ENCODE measurements around the gene RPP14. TPM values are rescaled to one million over a fixed set of nuclear protein-coding genes. Genes with fewer than 3 reads are reported as not detected.
A peak's percentile ranks its signal among the peaks of the same experiment; 100 is the strongest.

RPP14 gene
- total RNA-seq, 1 donor = 13.4 TPM

DNA sequence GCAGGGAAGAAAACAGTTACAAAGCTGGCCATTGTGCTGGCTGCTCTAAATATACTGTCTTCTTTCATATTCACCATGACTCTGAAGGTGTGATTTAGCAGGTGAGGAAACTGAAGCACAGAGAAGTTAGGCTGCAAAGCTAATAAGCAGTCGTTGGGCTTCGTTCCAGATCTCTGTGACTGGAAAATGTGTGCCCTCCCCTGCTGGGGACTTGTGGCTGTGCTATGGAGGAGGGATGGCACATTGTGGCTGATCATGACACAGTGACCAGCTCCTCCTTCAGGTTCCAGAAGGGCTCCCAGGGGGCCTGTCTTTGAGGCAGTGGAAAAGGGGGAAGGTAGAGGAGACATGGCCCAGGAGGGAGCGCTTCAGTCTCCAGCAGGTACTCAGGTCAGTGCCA lies 45.9 kb downstream of the RPP14 start:
- peaks cover 20% of the 10 kb centered on the region for H3K4me1 ChIP-seq (ENCODE audit: insufficient read depth, low read length)
- no peaks in the 10 kb centered on the region for H3K27me3 ChIP-seq (ENCODE audit: insufficient read depth, low read length)
- peak overlapping the region; percentile 6 for H3K27ac ChIP-seq (ENCODE audit: low read depth, low read length)
- no peak for DNase-seq (ENCODE audit: insufficient read length, low spot score, missing footprints)
- TF ChIP-seq, protein P1, sequence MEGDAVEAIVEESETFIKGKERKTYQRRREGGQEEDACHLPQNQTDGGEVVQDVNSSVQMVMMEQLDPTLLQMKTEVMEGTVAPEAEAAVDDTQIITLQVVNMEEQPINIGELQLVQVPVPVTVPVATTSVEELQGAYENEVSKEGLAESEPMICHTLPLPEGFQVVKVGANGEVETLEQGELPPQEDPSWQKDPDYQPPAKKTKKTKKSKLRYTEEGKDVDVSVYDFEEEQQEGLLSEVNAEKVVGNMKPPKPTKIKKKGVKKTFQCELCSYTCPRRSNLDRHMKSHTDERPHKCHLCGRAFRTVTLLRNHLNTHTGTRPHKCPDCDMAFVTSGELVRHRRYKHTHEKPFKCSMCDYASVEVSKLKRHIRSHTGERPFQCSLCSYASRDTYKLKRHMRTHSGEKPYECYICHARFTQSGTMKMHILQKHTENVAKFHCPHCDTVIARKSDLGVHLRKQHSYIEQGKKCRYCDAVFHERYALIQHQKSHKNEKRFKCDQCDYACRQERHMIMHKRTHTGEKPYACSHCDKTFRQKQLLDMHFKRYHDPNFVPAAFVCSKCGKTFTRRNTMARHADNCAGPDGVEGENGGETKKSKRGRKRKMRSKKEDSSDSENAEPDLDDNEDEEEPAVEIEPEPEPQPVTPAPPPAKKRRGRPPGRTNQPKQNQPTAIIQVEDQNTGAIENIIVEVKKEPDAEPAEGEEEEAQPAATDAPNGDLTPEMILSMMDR (IDR thresholded peaks at IDR 0.05; ENCODE audit: extremely low read depth, low read depth, low read length) = no peak
- peaks cover 23% of the 10 kb centered on the region for H4K20me1 ChIP-seq (ENCODE audit: insufficient read depth, low read length)
- H2AFZ ChIP-seq (ENCODE audit: low read length) = no peak overlapping the region
- H3K9me3 ChIP-seq (ENCODE audit: low read depth, low read length) = no peaks in the 10 kb centered on the region
- no peak overlapping the region for H3K4me2 ChIP-seq (ENCODE audit: insufficient read depth, low read length)
- H3K36me3 ChIP-seq (ENCODE audit: insufficient read depth, low read length) = peaks cover 2% of the 10 kb centered on the region
- H3K79me2 ChIP-seq (ENCODE audit: insufficient read depth, low read length) = peaks cover 75% of the 10 kb centered on the region
- no peak overlapping the region for H3K4me3 ChIP-seq (ENCODE audit: insufficient read depth, low read length)

DNA sequence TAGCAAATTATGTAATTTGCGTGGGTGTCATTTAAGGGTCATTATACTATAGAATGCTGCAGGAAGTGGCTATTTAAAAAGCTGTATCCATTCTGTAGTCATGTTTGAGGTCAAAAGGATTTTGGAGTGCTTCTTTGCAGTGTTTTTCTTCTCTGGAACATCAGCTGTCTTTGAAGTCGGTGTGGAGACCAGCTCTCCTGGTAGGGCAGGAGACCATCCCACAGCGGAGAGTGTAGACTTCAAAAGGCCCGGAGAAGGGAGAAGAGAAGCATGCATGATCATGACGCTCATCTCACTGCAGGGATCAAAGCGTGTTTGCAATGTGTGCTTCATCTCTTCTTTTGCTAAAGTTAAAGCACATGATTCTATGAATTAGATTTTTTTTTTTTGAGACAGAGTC lies 46.6 kb downstream of the RPP14 start:
- DNase-seq (ENCODE audit: insufficient read length, low spot score, missing footprints) = no peak
- peaks cover 2% of the 10 kb centered on the region for H3K36me3 ChIP-seq (ENCODE audit: insufficient read depth, low read length)

DNA sequence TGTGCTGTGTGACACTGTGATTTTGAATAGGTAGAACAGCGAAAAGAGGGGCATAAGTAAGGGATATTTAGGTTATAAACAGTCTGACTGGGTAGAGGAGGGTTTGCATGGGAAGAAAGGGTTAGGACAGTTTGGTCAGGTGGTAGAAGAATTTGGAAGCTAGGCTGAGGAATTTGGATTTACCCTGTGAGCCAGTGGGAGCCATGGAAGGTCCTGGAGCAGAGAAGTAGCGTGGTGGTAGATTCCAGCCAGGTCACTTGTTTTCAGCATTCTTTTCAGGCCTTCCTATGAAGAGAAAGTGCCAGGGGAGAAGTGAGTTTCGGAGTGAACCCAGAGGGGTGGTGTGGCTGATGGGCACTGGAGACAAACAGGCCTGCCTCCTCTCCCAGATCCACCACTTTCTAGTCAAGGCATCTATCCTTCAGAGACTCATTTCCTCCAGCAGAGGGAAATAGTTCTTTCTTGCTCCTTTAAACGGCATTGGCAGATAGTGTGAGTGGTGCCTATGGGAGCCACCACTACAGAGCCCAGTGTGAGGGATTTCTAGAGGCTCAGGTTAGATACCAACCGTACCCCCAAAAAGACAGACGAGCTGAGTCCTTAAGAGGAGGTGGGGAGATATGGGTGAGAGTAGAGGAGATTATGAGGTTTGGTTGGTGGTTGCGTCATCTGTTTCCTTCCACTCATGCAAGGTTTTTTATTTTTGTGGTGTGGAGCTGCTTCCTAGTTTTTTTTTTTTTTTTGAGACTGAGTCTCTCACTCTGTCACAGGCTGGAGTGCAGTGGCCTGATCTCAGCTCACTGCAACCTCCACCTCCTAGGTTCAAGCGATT lies 47.9 kb downstream of the RPP14 start:
- H3K4me3 ChIP-seq (ENCODE audit: insufficient read depth, low read length) = no peak overlapping the region
- peaks cover 31% of the 10 kb centered on the region for H4K20me1 ChIP-seq (ENCODE audit: insufficient read depth, low read length)
- H3K36me3 ChIP-seq (ENCODE audit: insufficient read depth, low read length) = no peaks in the 10 kb centered on the region
- H3K4me2 ChIP-seq (ENCODE audit: insufficient read depth, low read length) = no peak overlapping the region
- no peaks in the 10 kb centered on the region for H3K9me3 ChIP-seq (ENCODE audit: low read depth, low read length)
- H2AFZ ChIP-seq (ENCODE audit: low read length) = peak overlapping the region; percentile 39
- no peak overlapping the region for H3K27ac ChIP-seq (ENCODE audit: low read depth, low read length)
- DNase-seq (ENCODE audit: insufficient read length, low spot score, missing footprints) = no peak
- TF ChIP-seq, protein P1 (IDR thresholded peaks at IDR 0.05; ENCODE audit: extremely low read depth, low read depth, low read length) = no peak
- peaks cover 75% of the 10 kb centered on the region for H3K79me2 ChIP-seq (ENCODE audit: insufficient read depth, low read length)
- peaks cover 20% of the 10 kb centered on the region for H3K4me1 ChIP-seq (ENCODE audit: insufficient read depth, low read length)
- no peaks in the 10 kb centered on the region for H3K27me3 ChIP-seq (ENCODE audit: insufficient read depth, low read length)

More for the DNA sequence above, 46.6 kb downstream of the RPP14 start:
- no peaks in the 10 kb centered on the region for H3K9me3 ChIP-seq (ENCODE audit: low read depth, low read length)
- no peak overlapping the region for H2AFZ ChIP-seq (ENCODE audit: low read length)
- H3K4me3 ChIP-seq (ENCODE audit: insufficient read depth, low read length) = no peak overlapping the region
- no peak overlapping the region for H3K27ac ChIP-seq (ENCODE audit: low read depth, low read length)
- peaks cover 20% of the 10 kb centered on the region for H3K4me1 ChIP-seq (ENCODE audit: insufficient read depth, low read length)
- TF ChIP-seq, protein P1 (IDR thresholded peaks at IDR 0.05; ENCODE audit: extremely low read depth, low read depth, low read length) = no peak
- H3K27me3 ChIP-seq (ENCODE audit: insufficient read depth, low read length) = no peaks in the 10 kb centered on the region
- H3K79me2 ChIP-seq (ENCODE audit: insufficient read depth, low read length) = peaks cover 75% of the 10 kb centered on the region
- H3K4me2 ChIP-seq (ENCODE audit: insufficient read depth, low read length) = no peak overlapping the region
- H4K20me1 ChIP-seq (ENCODE audit: insufficient read depth, low read length) = peaks cover 27% of the 10 kb centered on the region

DNA sequence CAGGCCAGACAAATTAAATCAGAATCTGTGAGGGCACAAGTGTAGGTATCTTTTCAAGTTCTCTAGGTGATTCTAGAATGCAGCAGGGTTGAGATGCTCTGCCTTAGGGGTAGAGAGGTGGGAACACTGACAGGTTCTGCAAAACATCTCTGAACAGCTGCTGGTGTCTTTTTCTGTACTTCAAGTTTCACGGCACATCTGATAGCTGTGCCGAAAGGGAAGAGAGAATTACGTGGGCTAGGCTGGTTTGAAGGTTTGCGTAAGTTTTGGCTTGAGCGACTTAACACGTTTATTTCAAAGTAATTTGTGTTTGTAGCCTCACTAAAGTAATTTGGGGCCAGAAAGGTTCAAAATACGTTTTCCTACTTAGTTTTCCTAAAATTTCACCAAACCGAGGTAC lies 49.1 kb downstream of the RPP14 start:
- Histone ChIP-seq H3K4me1 (ENCODE audit: insufficient read depth, low read length) (peaks cover 17% of the 10 kb centered on the region), H3K36me3 (ENCODE audit: insufficient read depth, low read length) (no peaks in the 10 kb centered on the region), H4K20me1 (ENCODE audit: insufficient read depth, low read length) (peaks cover 34% of the 10 kb centered on the region), H3K4me2 (ENCODE audit: insufficient read depth, low read length) (no peak overlapping the region), H3K9me3 (ENCODE audit: low read depth, low read length) (no peaks in the 10 kb centered on the region), H3K27ac (ENCODE audit: low read depth, low read length) (no peak overlapping the region), H3K27me3 (ENCODE audit: insufficient read depth, low read length) (no peaks in the 10 kb centered on the region), H3K79me2 (ENCODE audit: insufficient read depth, low read length) (peaks cover 74% of the 10 kb centered on the region), H3K4me3 (ENCODE audit: insufficient read depth, low read length) (no peak overlapping the region), H2AFZ (ENCODE audit: low read length) (no peak overlapping the region)
- TF ChIP-seq, protein P1 (IDR thresholded peaks at IDR 0.05; ENCODE audit: extremely low read depth, low read depth, low read length) = no peak
- no peak for DNase-seq (ENCODE audit: insufficient read length, low spot score, missing footprints)
